A673 (cell line): ENCODE data around the gene TIMM10. TPM values are rescaled to one million over a fixed set of nuclear protein-coding genes. Genes with fewer than 3 reads are reported as not detected.

Experiments
- BruUV-seq: library from RNA; stranded (reverse); fragments of 400-500 nt; replicated peaks from 2 replicates; lab custom pipeline; 2021; lab: Mats Ljungman, UMichigan
- CTCF ChIA-PET: fragments of 300-600 bp; sonication (Branson Sonifier 250); formaldehyde crosslinking; loops from one replicate; lab custom pipeline; 2022; ENCODE audit warnings: antibody characterized with exemption; lab: Charles Lee
- POLR2A ChIA-PET: fragments of 300-600 bp; sonication (Branson Sonifier 250); formaldehyde crosslinking; loops from one replicate; lab custom pipeline; 2022; ENCODE audit warnings: antibody characterized with exemption; ENCODE audit not compliant: low non-redundant PET; lab: Charles Lee
- DNase-seq: peaks from one replicate; pipeline ENCODE4 v3.0.0-alpha.2; 2015; ENCODE audit warnings: low spot score
- H3K27ac ChIP-seq: fragments of 200-600 bp; sonication (generic); 2 replicates; pipeline ENCODE4 v1.5.1; 2016; ENCODE audit warnings: mixed run types, low read depth, mild to moderate bottlenecking, mixed read lengths, antibody characterized with exemption, low read length; ENCODE audit not compliant: poor library complexity, severe bottlenecking
- H3K27me3 ChIP-seq: fragments of 200-600 bp; sonication (generic); replicated peaks from 2 replicates; pipeline ENCODE4 v1.6.1; 2017; ENCODE audit warnings: mixed run types, low read depth, mild to moderate bottlenecking, mixed read lengths, antibody characterized with exemption, low read length; ENCODE audit not compliant: insufficient read depth, poor library complexity
- H3K36me3 ChIP-seq: fragments of 200-600 bp; sonication (generic); 2 replicates; pipeline ENCODE4 v1.6.1; 2016; ENCODE audit warnings: mixed run types, mild to moderate bottlenecking, mixed read lengths, antibody characterized with exemption, low read length; ENCODE audit not compliant: insufficient read depth, poor library complexity, severe bottlenecking
- H3K4me1 ChIP-seq: fragments of 200-600 bp; sonication (generic); 2 replicates; pipeline ENCODE4 v1.6.1; 2017; ENCODE audit warnings: mixed run types, mild to moderate bottlenecking, mixed read lengths, antibody characterized with exemption, low read length; ENCODE audit not compliant: insufficient read depth, poor library complexity, severe bottlenecking
- H3K4me3 ChIP-seq: fragments of 200-600 bp; sonication (generic); 2 replicates; pipeline ENCODE4 v1.5.1; 2016; ENCODE audit warnings: low read depth, mixed run types, mild to moderate bottlenecking, mixed read lengths, low read length; ENCODE audit not compliant: poor library complexity, severe bottlenecking
- H3K9me3 ChIP-seq: fragments of 200-600 bp; sonication (generic); 2 replicates; pipeline ENCODE4 v1.6.1; 2016; ENCODE audit warnings: mixed run types, low read depth, mild to moderate bottlenecking, mixed read lengths, antibody characterized with exemption, low read length; ENCODE audit not compliant: poor library complexity, severe bottlenecking
- EZH2 ChIP-seq: fragments of 200-600 bp; sonication (generic); IDR thresholded peaks from 2 replicates; pipeline ENCODE4 v1.6.1; 2017; ENCODE audit warnings: borderline replicate concordance, low read depth, mild to moderate bottlenecking, mixed read lengths, antibody characterized with exemption, low read length; ENCODE audit not compliant: poor library complexity, severe bottlenecking
- intact Hi-C: fragments of 100-400 bp; cut with micrococcal nuclease; formaldehyde crosslinking; loops from one replicate; pipeline ENCODE4 v1.10.0; 2022; ENCODE audit not compliant: unreplicated experiment
- total RNA-seq: library from RNA; stranded (reverse); gene quantifications from 2 replicates; pipeline ENCODE4 v1.2.3, GENCODE V29; 2021
- TF ChIP-seq, protein P1 (sequence below): fragments of 300-800, 200-600 bp; sonication (generic); conservative IDR thresholded peaks from 2 replicates; pipeline ENCODE4 v1.5.1; 2017; ENCODE audit warnings: low read depth, mild to moderate bottlenecking, antibody characterized with exemption, low read length, moderate library complexity, mixed read lengths

Gene TIMM10
- total RNA-seq, 1 experiment from 2014 or later: 176 TPM

DNA sequence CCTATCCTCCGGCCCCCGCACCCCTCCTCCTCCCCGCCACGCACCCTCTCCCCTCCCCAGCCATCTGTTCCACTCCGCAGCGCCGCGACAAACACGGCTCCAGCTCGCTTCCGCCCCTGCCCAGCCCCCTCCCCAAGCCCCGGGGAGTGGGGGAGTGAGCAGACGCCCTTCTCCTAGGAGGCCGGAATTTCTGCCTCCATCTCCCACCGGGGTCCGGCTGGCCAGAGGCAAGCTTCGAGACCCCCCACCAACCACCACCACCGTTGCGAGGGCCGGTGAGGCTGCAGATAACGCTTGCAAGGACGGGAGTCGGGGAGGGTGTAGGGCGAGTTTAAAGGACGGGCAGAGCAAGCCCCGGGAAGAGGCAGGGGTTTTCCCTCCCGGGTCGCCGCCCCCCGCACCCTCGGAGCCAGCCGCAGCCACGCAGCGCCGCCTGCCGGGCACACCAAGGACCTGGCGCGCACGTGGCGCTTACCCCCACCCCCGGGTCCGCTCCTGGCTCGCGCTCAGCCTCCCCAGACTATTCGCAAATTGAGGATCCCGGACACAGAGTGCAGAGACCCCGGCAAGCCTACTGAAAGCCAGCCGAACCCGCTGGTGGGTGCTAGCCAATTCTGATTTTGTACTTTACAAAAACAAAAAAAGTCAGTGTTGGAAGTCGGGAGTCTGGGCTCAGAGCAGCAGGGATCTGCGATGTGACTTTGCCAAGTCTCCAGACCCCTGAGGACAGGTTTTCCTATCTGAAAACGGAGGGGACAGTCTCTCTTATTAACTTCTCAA, 47.6 kb downstream of the TIMM10 start:
- Histone ChIP-seq H3K27me3 (no peaks in the 10 kb centered on the region), H3K9me3 (no peaks in the 10 kb centered on the region), H3K4me1 (peaks cover 16% of the 10 kb centered on the region), H3K27ac (peak overlapping the region; percentile 39), H3K4me3 (peak overlapping the region; percentile 61), H3K36me3 (no peaks in the 10 kb centered on the region)
- ChIA-PET CTCF (interaction anchor here (0.5 to 2.8 kb wide), 3 partner anchors 23 to 162 kb away, joined by 10 to 13 read pairs (median 13); no protein-coding TSS in a partner anchor), POLR2A (interaction anchor here (0.7 kb wide), 1 partner anchor 9 kb away, joined by 3 read pairs; no protein-coding TSS in a partner anchor)
- no peak for TF ChIP-seq EZH2
- TF ChIP-seq, protein P1, sequence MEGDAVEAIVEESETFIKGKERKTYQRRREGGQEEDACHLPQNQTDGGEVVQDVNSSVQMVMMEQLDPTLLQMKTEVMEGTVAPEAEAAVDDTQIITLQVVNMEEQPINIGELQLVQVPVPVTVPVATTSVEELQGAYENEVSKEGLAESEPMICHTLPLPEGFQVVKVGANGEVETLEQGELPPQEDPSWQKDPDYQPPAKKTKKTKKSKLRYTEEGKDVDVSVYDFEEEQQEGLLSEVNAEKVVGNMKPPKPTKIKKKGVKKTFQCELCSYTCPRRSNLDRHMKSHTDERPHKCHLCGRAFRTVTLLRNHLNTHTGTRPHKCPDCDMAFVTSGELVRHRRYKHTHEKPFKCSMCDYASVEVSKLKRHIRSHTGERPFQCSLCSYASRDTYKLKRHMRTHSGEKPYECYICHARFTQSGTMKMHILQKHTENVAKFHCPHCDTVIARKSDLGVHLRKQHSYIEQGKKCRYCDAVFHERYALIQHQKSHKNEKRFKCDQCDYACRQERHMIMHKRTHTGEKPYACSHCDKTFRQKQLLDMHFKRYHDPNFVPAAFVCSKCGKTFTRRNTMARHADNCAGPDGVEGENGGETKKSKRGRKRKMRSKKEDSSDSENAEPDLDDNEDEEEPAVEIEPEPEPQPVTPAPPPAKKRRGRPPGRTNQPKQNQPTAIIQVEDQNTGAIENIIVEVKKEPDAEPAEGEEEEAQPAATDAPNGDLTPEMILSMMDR: peak; percentile 92
- peak; percentile 76 for DNase-seq
- BruUV-seq: no TSS peak
- intact Hi-C loops: loop anchor here (2.0 kb wide), 2 partner anchors 44 to 136 kb away; no protein-coding TSS in a partner anchor

DNA sequence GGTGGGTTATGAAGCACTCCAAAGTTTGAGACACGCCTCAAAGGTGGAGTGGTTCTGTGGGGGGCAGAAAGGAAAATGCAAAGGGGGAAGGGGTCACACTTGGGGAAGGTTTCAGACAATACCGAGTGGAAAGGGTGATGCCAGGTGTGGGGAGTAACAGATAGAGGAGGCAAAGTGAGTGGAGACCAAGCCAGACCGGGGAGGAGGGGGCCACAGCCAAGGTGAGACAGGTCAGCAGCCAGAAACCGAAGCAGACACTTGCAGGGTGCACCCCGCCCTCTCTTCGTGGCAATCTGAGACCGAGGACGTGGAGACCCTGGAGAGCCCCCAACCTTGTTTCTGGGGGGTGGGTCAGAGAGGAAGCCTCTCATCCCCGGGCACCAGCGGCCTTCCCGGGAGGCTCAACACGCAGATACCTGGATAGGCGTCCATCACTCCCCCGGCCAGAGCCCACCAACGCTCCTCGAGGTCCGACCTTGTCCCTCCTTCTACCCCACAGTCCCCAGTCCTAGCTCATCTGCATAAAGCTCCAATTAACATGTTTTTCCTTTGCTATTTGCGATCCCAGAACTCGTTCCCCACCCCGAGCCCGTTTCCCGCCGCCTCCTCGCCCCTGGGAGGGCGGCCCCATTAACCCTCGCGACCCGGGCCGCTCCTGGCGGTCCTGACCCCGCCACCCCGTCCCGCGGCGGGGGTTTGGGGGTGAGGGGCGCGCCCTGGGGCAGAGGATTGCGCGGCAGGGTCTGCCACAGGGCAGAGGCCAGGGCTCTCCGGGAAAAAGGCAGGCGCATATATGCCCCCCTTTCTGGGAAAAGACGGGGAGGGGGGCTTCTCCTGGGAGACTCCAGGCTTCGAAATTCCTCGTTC, 48.4 kb downstream of the TIMM10 start:
- Histone ChIP-seq H3K4me3 (peak overlapping the region; percentile 61), H3K27me3 (no peaks in the 10 kb centered on the region), H3K9me3 (no peaks in the 10 kb centered on the region), H3K4me1 (peaks cover 16% of the 10 kb centered on the region), H3K27ac (peak overlapping the region; percentile 39), H3K36me3 (no peaks in the 10 kb centered on the region)
- no TSS peak for BruUV-seq
- CTCF ChIA-PET: interaction anchor here (0.5 to 2.8 kb wide), 4 partner anchors 8 to 162 kb away, joined by 6 to 13 read pairs (median 12); no protein-coding TSS in a partner anchor
- TF ChIP-seq, protein P1: no peak
- TF ChIP-seq EZH2: no peak
- POLR2A ChIA-PET: no interaction called here
- intact Hi-C loops: loop anchor here (2.0 kb wide), 2 partner anchors 45 to 135 kb away; no protein-coding TSS in a partner anchor
- DNase-seq: no peak

DNA sequence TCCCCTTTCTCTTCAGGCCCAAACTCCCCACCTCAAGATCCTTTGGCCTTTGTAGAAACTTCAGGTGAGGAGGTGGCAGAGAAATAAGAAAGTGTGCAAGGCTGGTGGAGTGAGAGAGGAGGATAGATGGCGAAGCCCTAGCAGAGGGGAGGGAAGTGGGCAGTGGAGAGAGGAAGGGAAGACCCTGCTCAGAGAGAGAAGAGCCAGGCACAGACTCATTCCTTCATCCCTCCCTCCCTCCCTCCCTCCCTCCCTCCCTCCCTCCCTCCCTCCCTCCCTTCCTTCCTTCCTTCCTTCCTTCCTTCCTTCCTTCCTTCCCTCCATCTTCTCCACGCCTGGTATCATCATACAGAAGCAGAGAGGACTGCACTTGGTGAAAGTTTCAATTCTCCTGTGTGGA, 49.2 kb downstream of the TIMM10 start:
- intact Hi-C loops: no loop called here
- H3K27ac ChIP-seq: no peak overlapping the region
- CTCF ChIA-PET: interaction anchor here (0.7 to 1.0 kb wide), 2 partner anchors 9 to 23 kb away, joined by 4 to 6 read pairs; no protein-coding TSS in a partner anchor
- POLR2A ChIA-PET: no interaction called here
- peaks cover 16% of the 10 kb centered on the region for H3K4me1 ChIP-seq
- H3K36me3 ChIP-seq: no peaks in the 10 kb centered on the region
- TF ChIP-seq EZH2: no peak
- TF ChIP-seq, protein P1: no peak
- no peaks in the 10 kb centered on the region for H3K27me3 ChIP-seq
- no peaks in the 10 kb centered on the region for H3K9me3 ChIP-seq
- no peak overlapping the region for H3K4me3 ChIP-seq
- DNase-seq: no peak
- BruUV-seq: no TSS peak
